HepG2 (cell line): Measurements from ENCODE around the gene RAB11FIP2. TPM values are rescaled to one million over a fixed set of nuclear protein-coding genes. Genes with fewer than 3 reads are reported as not detected.

Experiments used
- ATAC-seq: fragments of 200-7000 bp; cut with Tn5 transposase; 3 replicates; pipeline ENCODE4 v1.9.1; 2020; ENCODE audit warnings: mild to moderate bottlenecking, moderate library complexity
- BruUV-seq: library from RNA; stranded (reverse); fragments of 400-500 nt; replicated peaks from 2 replicates; lab custom pipeline; 2021; lab: Mats Ljungman, UMichigan
- CTCF ChIA-PET: fragments of 300-600 bp; formaldehyde crosslinking; extraction: SDS; loops from one replicate; lab custom pipeline; 2021; ENCODE audit warnings: low total read pairs, inconsistent platforms, low intra/inter-chr PET ratio; lab: Yijun Ruan, JAX
- POLR2A ChIA-PET: fragments of 350-600 bp; sonication (Branson Sonifier 250); formaldehyde crosslinking; loops from one replicate; lab custom pipeline; 2020; ENCODE audit warnings: antibody characterized with exemption, inconsistent platforms; lab: Yijun Ruan, JAX
- DNase-seq: peaks from one replicate; pipeline ENCODE4 v3.0.0-alpha.2; 2015; ENCODE audit warnings: low spot score
- FAIRE-seq: peaks from 3 replicates; lab custom pipeline; 2011; peaks lifted over from hg19 to GRCh38; lab: Jason Lieb, UNC
- H2AFZ ChIP-seq: one replicate; pipeline ENCODE4 v1.6.1; 2011; ENCODE audit warnings: low read length, inconsistent platforms
- H3K27ac ChIP-seq: fragments of 300-600 bp; 3 replicates; pipeline ENCODE4 v1.8.0; 2011; ENCODE audit warnings: mixed run types, mild to moderate bottlenecking, mixed read lengths, low read length, inconsistent platforms; ENCODE audit not compliant: insufficient read depth; ENCODE audit errors: extremely low read length
- H3K27me3 ChIP-seq, 2 experiments: fragments of 200-600 bp in 1 of 2; 2 replicates in 1 of 2; 3 replicates in 1 of 2; pipeline versions ENCODE4 v1.6.0 to v1.8.0; 2011; ENCODE audit warnings: low read length in 2 of 2, mild to moderate bottlenecking in 2 of 2, moderate library complexity in 2 of 2, inconsistent platforms in 1 of 2; ENCODE audit not compliant: insufficient read depth in 2 of 2, control insufficient read depth in 1 of 2
- H3K36me3 ChIP-seq, 2 experiments: fragments of 200-600 bp in 1 of 2; replicated peaks in 1 of 2; 2 replicates in 1 of 2; 3 replicates in 1 of 2; pipeline versions ENCODE4 v1.5.1 to v1.8.0; 2011; ENCODE audit warnings: low read length in 2 of 2, inconsistent platforms in 1 of 2; ENCODE audit not compliant: insufficient read depth in 2 of 2, control insufficient read depth in 1 of 2
- H3K4me1 ChIP-seq: 2 replicates; pipeline ENCODE4 v1.5.1; 2012; ENCODE audit warnings: low read length, inconsistent platforms; ENCODE audit not compliant: insufficient read depth
- H3K4me2 ChIP-seq: 2 replicates; pipeline ENCODE4 v1.6.0; 2011; ENCODE audit warnings: low read depth, low read length, inconsistent platforms
- H3K4me3 ChIP-seq, 3 experiments: fragments of 200-600 bp in 1 of 3; sonication (generic), shearing (Covaris generic) in 1 of 3; replicated peaks in 1 of 3; 2 replicates each; pipeline ENCODE4 v1.5.1; 2011 to 2016; ENCODE audit warnings: low read length in 3 of 3, inconsistent platforms in 2 of 3, low read depth in 2 of 3, mild to moderate bottlenecking in 2 of 3, control low read depth in 1 of 3, mixed read lengths in 1 of 3; ENCODE audit not compliant: insufficient read depth in 1 of 3
- H3K79me2 ChIP-seq: one replicate; pipeline ENCODE4 v1.6.1; 2011; ENCODE audit warnings: low read length, inconsistent platforms; ENCODE audit not compliant: insufficient read depth
- H3K9ac ChIP-seq: 2 replicates; pipeline ENCODE4 v1.6.0; 2011; ENCODE audit warnings: mild to moderate bottlenecking, low read depth, low read length, inconsistent platforms; ENCODE audit not compliant: insufficient read depth
- H3K9me3 ChIP-seq: 2 replicates; pipeline ENCODE4 v1.5.1; 2012; ENCODE audit warnings: mild to moderate bottlenecking, low read length
- H4K20me1 ChIP-seq: 2 replicates; pipeline ENCODE4 v1.6.0; 2011; ENCODE audit warnings: inconsistent platforms, mild to moderate bottlenecking, low read length, moderate library complexity; ENCODE audit not compliant: insufficient read depth
- ISL2 ChIP-seq: sonication (generic); formaldehyde crosslinking; IDR thresholded peaks from 2 replicates; pipeline ENCODE4 v1.5.0; 2020; ENCODE audit warnings: missing genetic modification reagents
- NR3C1 ChIP-seq: sonication (generic); formaldehyde crosslinking; IDR thresholded peaks from 2 replicates; pipeline ENCODE4 v1.4.0; 2020; ENCODE audit warnings: missing genetic modification reagents
- REPIN1 ChIP-seq: sonication (generic); formaldehyde crosslinking; IDR thresholded peaks from 2 replicates; pipeline ENCODE4 v1.8.0; 2022; ENCODE audit warnings: missing genetic modification reagents, low read depth, mild to moderate bottlenecking, borderline replicate concordance
- ZFP36L1 ChIP-seq: sonication (generic); formaldehyde crosslinking; IDR thresholded peaks from 2 replicates; pipeline ENCODE4 v1.8.0; 2022; ENCODE audit warnings: mild to moderate bottlenecking, missing genetic modification reagents, moderate library complexity
- ZFYVE20 ChIP-seq: sonication (generic); formaldehyde crosslinking; IDR thresholded peaks from 2 replicates; pipeline ENCODE4 v1.8.0; 2023; ENCODE audit warnings: low read depth, mild to moderate bottlenecking, moderate library complexity, missing genetic modification reagents, borderline replicate concordance
- WGBS: methylation state at CpG from one replicate; pipeline ENCODE4 v1.1.6; 2017; ENCODE audit warnings: low lambda C conversion rate; 5-methylcytosine and 5-hydroxymethylcytosine counted together
- in situ Hi-C: cut with HindIII; loops from 2 replicates; pipeline ENCODE4 v1.10.0; 2017; ENCODE audit warnings: low pct_unique_long_range_greater_than_20kb; ENCODE audit not compliant: extremely low pct_ligation_motif_present
- intact Hi-C: fragments of 100-400 bp; cut with micrococcal nuclease; formaldehyde crosslinking; loops from one replicate; pipeline ENCODE4 v1.10.0; 2022; ENCODE audit not compliant: unreplicated experiment
- polyA plus RNA-seq, 8 experiments: library from polyadenylated mRNA; depleted of rRNA in 3 of 8; stranded (reverse) in 7 of 8; unstranded in 1 of 8; fragments of >200 nt; fragmentation: Illumina TruSeq in 4 of 8; extraction: Trizol in 4 of 8; gene quantifications; 2 replicates each; pipeline versions ENCODE4 v1.2.1 to v1.2.3, GENCODE V29; 2011 to 2016; ENCODE audit warnings: low read depth in 4 of 8, missing spikeins in 1 of 8, mixed read lengths in 1 of 8; ENCODE audit not compliant: insufficient read depth in 1 of 8
- total RNA-seq, 5 experiments: library from RNA; depleted of rRNA; stranded (reverse); fragments of >200 nt; fragmentation: Illumina TruSeq; extraction: Trizol; gene quantifications; 2 replicates each; pipeline ENCODE4 v1.2.3, GENCODE V29; 2016; ENCODE audit warnings: low read depth in 1 of 5
- TF ChIP-seq, protein P1 (sequence below): sonication (generic); formaldehyde crosslinking; IDR thresholded peaks from 2 replicates; pipeline ENCODE4 v1.5.1; 2020; ENCODE audit warnings: missing genetic modification reagents, mild to moderate bottlenecking, borderline replicate concordance
- TF ChIP-seq, protein P2 (sequence below): sonication (generic); formaldehyde crosslinking; IDR thresholded peaks from 2 replicates; pipeline ENCODE4 v1.9.0; 2021; ENCODE audit warnings: missing genetic modification reagents, borderline replicate concordance
- TF ChIP-seq, protein P3 (sequence below): sonication (generic); formaldehyde crosslinking; IDR thresholded peaks from 2 replicates; pipeline ENCODE4; 2020; ENCODE audit warnings: missing genetic modification reagents, mild to moderate bottlenecking, borderline replicate concordance

RAB11FIP2 gene
- total and polyA plus RNA-seq, 2 of the 13 experiments (the other 11 are each of a cell fraction or from before 2014, with no cell fraction given) = 4.7 to 13.0 TPM

DNA sequence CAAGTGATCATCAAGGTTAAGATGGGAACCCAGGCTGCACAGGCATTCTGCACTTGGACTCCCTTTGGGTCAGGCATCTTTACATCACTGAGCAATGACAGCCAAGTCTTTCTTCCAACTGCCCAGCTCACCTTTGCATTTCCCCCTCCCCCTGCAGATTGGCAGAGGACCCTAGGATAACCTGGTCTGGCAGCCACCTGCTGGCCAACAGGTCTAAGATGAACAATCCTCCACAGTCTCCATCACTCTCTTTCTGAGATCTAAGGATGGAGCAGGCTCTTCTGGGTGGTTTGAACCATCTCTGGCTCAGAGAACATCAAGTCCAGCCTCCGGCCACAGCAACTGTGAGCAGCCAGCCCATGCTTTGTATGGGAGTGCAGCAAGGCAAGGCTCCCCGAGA, 75.8 kb downstream of the RAB11FIP2 start:
- H3K27me3 ChIP-seq = no peaks in the 10 kb centered on the region; a peak in 1 of 5 replicates
- no peak overlapping the region for H2AFZ ChIP-seq
- in situ Hi-C loops (no loop called here), intact Hi-C loops (no loop called here)
- no peaks in the 10 kb centered on the region for H4K20me1 ChIP-seq
- no CpG with 5 or more reads among the region's 2 CpGs for WGBS
- no peaks in the 10 kb centered on the region for H3K79me2 ChIP-seq
- no peaks in the 10 kb centered on the region for H3K36me3 ChIP-seq
- POLR2A ChIA-PET = no interaction called here
- H3K9ac ChIP-seq = no peak overlapping the region
- no peak for ATAC-seq
- CTCF ChIA-PET = no interaction called here
- BruUV-seq = no TSS peak
- no peak overlapping the region for H3K27ac ChIP-seq
- H3K4me2 ChIP-seq = no peak overlapping the region
- no peak overlapping the region for H3K4me3 ChIP-seq
- no peak for TF ChIP-seq REPIN1 (CRISPR knock-in tag)
- TF ChIP-seq, protein P1, sequence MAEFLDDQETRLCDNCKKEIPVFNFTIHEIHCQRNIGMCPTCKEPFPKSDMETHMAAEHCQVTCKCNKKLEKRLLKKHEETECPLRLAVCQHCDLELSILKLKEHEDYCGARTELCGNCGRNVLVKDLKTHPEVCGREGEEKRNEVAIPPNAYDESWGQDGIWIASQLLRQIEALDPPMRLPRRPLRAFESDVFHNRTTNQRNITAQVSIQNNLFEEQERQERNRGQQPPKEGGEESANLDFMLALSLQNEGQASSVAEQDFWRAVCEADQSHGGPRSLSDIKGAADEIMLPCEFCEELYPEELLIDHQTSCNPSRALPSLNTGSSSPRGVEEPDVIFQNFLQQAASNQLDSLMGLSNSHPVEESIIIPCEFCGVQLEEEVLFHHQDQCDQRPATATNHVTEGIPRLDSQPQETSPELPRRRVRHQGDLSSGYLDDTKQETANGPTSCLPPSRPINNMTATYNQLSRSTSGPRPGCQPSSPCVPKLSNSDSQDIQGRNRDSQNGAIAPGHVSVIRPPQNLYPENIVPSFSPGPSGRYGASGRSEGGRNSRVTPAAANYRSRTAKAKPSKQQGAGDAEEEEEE = no peak
- no peak for TF ChIP-seq ISL2 (CRISPR knock-in tag)
- DNase-seq = no peak
- H3K9me3 ChIP-seq = no peaks in the 10 kb centered on the region
- H3K4me1 ChIP-seq = peaks cover 13% of the 10 kb centered on the region
- FAIRE-seq = no peak

DNA sequence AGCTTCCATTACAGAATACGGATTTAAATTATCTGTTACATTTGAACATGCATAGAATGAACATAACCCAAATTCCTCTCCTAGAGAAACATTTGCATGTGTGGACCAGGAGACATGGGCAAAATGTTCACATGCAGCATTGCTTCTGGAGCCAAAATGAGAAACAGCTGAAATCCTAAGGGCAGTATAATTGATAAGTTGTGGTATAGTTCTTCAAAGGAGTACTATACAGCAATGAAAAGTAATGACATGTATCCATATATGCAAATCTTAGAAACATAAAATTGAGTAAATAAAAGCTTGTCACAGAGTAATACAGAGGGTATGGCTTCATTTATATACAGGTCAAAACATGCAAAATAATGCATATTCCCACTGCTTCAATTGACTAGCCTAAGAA, 77.1 kb downstream of the RAB11FIP2 start:
- in situ Hi-C loops (no loop called here), intact Hi-C loops (no loop called here)
- Histone ChIP-seq H3K79me2 (no peaks in the 10 kb centered on the region), H3K4me2 (no peak overlapping the region), H3K27me3 (no peaks in the 10 kb centered on the region; a peak in 1 of 5 replicates), H3K9ac (no peak overlapping the region), H2AFZ (no peak overlapping the region), H3K27ac (no peak overlapping the region), H3K36me3 (no peaks in the 10 kb centered on the region), H4K20me1 (no peaks in the 10 kb centered on the region), H3K9me3 (no peaks in the 10 kb centered on the region), H3K4me3 (no peak overlapping the region), H3K4me1 (peaks cover 10% of the 10 kb centered on the region; the same call in 1 of the 2 replicates)
- DNase-seq (no peak), ATAC-seq (no peak), FAIRE-seq (no peak)
- BruUV-seq = no TSS peak
- POLR2A ChIA-PET = no interaction called here
- CTCF ChIA-PET = no interaction called here
- 91% methylated on average over 1 of the region's 1 CpG for WGBS
- TF ChIP-seq, protein P2, sequence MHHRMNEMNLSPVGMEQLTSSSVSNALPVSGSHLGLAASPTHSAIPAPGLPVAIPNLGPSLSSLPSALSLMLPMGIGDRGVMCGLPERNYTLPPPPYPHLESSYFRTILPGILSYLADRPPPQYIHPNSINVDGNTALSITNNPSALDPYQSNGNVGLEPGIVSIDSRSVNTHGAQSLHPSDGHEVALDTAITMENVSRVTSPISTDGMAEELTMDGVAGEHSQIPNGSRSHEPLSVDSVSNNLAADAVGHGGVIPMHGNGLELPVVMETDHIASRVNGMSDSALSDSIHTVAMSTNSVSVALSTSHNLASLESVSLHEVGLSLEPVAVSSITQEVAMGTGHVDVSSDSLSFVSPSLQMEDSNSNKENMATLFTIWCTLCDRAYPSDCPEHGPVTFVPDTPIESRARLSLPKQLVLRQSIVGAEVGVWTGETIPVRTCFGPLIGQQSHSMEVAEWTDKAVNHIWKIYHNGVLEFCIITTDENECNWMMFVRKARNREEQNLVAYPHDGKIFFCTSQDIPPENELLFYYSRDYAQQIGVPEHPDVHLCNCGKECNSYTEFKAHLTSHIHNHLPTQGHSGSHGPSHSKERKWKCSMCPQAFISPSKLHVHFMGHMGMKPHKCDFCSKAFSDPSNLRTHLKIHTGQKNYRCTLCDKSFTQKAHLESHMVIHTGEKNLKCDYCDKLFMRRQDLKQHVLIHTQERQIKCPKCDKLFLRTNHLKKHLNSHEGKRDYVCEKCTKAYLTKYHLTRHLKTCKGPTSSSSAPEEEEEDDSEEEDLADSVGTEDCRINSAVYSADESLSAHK (CRISPR knock-in tag) = no peak
- TF ChIP-seq, protein P3, sequence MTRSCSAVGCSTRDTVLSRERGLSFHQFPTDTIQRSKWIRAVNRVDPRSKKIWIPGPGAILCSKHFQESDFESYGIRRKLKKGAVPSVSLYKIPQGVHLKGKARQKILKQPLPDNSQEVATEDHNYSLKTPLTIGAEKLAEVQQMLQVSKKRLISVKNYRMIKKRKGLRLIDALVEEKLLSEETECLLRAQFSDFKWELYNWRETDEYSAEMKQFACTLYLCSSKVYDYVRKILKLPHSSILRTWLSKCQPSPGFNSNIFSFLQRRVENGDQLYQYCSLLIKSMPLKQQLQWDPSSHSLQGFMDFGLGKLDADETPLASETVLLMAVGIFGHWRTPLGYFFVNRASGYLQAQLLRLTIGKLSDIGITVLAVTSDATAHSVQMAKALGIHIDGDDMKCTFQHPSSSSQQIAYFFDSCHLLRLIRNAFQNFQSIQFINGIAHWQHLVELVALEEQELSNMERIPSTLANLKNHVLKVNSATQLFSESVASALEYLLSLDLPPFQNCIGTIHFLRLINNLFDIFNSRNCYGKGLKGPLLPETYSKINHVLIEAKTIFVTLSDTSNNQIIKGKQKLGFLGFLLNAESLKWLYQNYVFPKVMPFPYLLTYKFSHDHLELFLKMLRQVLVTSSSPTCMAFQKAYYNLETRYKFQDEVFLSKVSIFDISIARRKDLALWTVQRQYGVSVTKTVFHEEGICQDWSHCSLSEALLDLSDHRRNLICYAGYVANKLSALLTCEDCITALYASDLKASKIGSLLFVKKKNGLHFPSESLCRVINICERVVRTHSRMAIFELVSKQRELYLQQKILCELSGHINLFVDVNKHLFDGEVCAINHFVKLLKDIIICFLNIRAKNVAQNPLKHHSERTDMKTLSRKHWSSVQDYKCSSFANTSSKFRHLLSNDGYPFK (CRISPR knock-in tag) = no peak
- TF ChIP-seq ZFP36L1 (CRISPR knock-in tag) = no peak
- no peak for TF ChIP-seq ZFYVE20 (CRISPR knock-in tag)
- no peak for TF ChIP-seq NR3C1 (CRISPR knock-in tag)
